ENCODE data around the gene PTPN14.
"Not testable (repeated sequence)": the region's sequence is repeated elsewhere in the genome, so short reads cannot be mapped to it uniquely, and the experiment has no call there.

DNA sequence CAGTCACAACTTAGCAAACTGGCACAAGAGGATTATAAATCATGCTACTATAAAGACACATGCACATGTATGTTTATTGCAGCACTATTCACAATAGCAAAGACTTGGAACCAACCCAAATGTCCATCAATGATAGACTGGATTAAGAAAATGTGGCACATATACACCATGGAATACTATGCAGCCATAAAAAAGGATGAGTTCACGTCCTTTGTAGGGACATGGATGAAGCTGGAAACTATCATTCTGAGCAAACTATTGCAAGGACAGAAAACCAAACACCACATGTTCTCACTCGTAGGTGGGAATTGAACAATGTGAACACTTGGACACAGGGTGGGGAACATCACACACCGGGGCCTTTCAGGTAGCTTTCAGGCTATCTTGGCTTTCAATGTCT lies 41.8 kb downstream of the PTPN14 start:
- not testable (repeated sequence) for TF ChIP-seq POLR2AphosphoS5 (IDR thresholded peaks at IDR 0.05)
- TF ChIP-seq, protein P1, sequence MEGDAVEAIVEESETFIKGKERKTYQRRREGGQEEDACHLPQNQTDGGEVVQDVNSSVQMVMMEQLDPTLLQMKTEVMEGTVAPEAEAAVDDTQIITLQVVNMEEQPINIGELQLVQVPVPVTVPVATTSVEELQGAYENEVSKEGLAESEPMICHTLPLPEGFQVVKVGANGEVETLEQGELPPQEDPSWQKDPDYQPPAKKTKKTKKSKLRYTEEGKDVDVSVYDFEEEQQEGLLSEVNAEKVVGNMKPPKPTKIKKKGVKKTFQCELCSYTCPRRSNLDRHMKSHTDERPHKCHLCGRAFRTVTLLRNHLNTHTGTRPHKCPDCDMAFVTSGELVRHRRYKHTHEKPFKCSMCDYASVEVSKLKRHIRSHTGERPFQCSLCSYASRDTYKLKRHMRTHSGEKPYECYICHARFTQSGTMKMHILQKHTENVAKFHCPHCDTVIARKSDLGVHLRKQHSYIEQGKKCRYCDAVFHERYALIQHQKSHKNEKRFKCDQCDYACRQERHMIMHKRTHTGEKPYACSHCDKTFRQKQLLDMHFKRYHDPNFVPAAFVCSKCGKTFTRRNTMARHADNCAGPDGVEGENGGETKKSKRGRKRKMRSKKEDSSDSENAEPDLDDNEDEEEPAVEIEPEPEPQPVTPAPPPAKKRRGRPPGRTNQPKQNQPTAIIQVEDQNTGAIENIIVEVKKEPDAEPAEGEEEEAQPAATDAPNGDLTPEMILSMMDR (IDR thresholded peaks at IDR 0.05), result not testable (repeated sequence)

All from upper lobe of left lung (tissue), 4 donors.